ENCODE data around the gene IL1RAPL2.
"Not testable (repeated sequence)": the region's sequence is repeated elsewhere in the genome, so short reads cannot be mapped to it uniquely, and the experiment has no call there.

Gene IL1RAPL2

DNA sequence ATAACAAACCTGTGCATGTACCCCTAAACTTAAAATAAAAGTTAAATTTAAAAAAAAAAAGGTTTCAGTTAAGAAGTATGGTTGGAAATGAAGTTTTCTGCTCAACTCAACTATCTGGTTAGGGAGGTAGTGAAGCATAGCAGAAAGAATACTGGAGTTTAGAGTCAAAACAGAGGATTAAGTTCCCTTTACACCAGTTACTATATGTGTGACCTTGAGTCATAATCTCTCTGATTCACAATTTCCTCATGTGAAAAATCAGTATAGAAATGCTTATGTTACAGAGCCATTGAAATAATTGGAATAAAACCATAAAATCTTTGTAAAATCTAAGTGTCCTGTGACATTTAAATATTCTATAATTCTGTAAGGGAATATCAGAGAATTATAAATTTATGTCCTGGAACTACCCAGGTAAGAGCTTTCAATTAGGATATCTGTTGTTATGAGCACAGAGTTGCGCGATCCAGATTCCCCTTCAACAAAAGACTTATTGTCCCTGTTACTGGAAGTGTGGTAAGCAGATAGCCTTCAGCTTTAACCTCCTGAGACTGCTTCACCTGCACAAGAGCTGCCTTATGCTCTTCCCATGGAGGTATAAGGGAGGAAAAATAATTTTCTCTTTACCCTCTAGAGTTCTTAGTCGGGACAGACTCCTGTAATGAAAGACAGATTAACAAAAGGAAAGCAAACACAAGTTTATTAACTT is 1052.5 kb downstream of the IL1RAPL2 start:
- DNase-seq (ENCODE audit: low spot score): no peak

DNA sequence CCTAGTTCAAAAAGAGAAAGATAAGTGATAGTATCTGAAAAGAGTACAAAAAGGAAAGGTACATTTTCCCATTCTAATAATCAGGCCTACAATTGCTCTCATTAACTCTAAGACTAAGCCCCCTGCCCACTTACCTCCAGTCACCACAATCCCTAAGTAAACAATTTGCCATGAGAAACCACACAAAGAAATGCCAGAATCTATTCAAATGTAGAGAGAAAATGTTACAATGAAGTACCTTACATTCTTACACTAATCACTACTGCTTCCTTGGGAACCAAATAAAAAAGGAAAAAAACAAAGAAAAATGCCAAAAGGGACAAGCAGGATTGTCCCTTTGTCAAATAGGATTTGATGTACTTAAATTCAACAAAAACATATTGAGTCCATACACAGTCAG is 1068.2 kb downstream of the IL1RAPL2 start:
- no peak for DNase-seq (ENCODE audit: low spot score)

DNA sequence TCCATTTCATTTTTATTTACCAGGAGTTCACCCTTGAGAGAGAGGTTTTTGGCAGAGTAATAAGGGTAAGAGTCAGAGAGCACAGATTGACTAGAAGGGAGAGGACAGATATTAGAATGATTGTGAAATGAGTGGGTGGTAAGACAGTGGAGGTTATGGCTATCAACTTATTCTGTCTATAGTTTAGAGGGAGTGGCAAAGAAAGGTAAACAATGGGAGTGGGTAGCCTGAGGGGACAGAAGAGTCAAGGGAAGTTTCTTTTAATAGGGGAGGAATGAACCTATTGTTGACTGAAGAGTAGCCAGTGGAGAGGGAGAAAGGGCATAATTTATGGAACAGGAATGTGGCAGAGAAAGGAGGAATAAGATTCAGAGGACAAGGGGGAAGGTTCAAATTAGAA is 1069.8 kb downstream of the IL1RAPL2 start:
- DNase-seq (ENCODE audit: low spot score): no peak

DNA sequence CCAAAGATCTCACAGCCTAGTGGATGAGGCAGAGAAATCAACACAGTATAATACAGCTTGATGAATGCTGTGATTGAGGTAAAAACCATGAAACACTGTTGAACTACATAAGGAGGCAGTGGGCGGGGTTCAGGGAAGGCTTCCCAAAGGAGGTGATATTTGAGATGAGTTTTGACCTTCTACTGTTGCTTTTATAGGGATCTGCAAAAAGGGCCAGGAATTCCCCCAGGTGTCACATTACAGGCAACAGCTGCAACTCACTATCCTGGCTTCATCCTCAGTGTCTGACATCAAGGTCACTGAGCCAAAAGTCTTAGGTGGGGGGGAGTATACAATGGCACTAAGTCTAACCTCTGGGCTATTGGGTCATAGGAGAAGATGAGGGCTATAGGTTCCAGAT is 1070.7 kb downstream of the IL1RAPL2 start:
- DNase-seq (ENCODE audit: low spot score): no peak

DNA sequence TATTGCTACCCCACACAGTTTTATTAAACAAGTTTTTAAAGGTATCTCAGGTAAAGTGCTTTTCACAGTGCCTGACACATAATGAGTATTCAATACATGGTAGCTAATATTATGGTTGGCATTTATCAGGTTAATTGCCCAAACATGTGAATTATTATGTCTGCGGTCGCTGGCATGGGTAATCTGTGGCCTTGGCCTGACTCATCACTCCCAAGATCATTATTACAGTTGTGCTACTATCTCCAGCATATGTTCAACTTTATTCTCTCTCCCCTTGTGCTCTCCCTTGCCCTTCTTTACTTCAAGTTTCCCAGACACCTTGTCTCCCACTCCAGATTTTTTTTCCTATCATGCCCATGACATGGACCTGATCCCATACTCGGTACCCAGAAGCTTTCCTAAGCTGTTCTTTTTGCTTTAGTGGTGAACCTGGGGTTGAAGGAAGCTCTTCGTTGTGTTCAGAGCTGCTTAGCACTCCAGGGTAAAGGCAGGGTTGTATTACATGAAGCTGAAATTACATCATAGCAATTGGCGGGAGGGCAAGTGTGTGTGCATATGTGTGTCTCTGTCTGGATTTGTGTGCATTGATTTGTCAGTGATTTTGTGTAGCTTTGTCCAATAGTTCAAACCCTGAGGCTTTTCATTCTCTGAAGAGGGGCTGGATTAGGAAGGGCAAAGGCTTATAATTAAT is 1079.8 kb downstream of the IL1RAPL2 start:
- no peak for DNase-seq (ENCODE audit: low spot score)

DNA sequence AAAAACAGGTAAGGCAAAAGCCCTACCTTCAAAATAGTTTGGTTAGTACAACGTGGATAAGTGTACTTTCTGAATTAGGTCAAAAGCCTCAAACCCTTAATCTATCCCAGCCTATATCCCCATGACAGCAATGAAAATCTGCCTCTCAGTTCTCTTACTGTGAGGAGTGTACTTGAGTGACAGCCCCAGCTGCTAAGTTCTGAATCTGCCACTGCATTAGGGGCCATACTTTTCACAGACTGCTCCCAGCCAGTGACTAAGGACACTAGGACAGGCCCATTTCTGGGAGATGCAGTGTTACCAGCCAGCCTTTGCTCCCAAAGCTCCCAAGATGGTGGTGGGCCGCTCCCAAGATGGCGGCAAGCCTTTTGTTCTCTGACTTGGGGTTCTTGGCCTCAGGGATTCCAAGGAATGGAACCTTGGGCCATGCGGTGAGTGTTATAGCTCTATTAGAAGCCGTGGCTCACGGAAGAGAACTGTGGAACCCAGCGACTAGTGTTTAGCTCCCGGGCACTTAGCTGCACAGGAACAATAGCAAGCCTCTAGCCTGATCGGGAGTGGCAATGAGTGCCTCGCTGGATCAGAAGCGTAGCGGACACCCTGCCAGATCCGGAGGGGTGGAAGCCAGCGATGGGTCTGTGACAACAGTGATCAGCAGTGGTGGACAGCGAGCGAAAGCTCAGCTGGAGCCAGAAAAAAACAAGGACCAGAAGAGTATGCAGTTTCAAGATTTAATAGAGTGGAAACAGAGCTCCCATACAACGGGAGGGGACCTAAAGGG is 1080.8 kb downstream of the IL1RAPL2 start:
- DNase-seq (ENCODE audit: low spot score): no peak

DNA sequence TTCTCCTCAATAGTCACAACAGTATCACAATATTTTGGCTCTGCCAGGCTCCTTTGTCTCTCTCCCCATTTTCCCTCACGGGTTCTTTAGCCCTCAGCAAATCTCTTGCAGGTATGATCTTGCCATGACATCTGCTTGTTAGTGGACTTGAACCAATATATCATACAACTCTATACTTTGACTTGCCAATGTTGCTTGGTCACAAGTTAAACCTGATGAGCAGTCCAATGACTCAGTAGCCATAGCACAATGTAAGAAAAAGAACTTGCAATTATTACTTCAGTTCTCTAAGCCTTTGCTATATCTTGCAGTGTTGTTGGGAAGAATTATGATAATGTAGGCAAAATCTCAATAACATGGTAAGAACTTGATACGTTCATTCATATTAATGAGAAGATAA is 1081.8 kb downstream of the IL1RAPL2 start:
- no peak for DNase-seq (ENCODE audit: low spot score)

DNA sequence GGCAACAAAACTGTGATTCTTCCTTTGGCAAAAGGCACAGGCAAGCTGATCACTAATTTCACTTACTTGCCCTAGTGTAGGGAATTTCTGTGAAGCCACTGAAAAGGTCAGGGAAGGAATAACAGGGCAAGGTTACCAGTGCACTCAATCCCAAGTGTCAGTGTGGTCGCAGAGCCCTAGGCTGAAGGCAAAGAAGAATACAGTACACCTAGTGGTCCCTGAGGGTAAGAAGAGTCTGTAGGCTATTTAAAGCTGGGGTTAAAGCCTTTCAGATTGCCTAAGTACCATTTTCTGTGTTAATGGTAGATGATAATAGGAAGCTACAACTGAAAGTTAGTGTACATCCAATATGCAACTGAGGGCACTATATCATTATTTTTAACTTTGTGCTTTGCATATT is 1082.7 kb downstream of the IL1RAPL2 start:
- DNase-seq (ENCODE audit: low spot score): no peak

DNA sequence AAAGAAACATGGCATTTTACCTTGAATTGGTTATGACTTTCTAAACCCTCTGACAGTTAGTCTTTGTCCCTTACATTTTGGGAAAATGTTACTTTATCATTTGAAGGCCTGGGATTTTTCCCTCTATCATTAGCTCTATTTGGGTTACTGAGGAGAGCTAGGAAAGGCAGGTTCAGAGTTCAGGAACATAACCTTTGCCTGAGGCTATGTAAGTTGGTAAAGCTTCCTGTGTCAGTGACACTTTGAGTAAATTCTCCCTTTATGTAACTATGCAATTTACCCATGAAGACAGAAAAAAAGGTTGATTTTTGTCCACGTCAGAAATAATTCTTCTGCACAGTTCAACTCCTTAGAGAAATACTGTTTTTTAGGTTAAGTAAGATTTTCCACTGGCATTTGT is 1084.6 kb downstream of the IL1RAPL2 start:
- DNase-seq (ENCODE audit: low spot score): no peak

DNA sequence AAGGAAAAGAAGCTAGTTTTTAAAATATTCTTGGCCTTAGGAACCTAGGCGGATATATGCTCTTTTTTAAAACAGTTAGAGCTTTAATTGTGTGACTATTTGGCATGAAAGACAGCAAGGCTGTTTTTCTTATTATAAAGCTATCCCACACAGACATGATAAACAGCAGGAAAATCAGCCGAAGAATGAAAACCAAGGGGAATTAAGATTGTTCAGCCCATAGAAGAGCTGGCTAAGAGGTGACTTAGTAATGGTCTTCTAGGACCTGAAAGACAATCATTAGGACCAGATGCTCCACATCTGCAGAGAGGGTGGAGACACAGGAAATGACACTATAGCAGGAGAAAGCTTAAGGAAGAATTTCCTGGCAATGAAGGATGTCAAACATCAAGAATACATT is 1085.0 kb downstream of the IL1RAPL2 start:
- DNase-seq (ENCODE audit: low spot score): no peak

DNA sequence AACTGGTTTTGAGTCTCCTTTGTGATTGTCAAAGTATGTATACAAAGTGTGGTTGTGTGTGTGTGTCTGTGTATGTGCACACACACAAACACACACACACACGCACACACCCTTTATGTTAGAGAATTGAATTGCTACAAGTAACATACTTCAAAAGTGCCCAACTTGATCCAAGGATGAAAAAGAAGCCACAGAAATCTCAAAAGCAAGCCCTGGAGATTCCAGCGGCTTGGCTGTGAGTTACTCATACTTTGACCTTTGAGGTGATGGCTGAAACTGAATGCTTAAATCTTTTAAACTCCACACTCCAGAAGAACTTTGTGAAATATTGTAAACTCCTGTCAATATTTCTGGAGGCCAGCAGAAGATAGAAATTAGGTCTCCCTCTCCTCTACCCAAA is 1087.9 kb downstream of the IL1RAPL2 start:
- no peak for DNase-seq (ENCODE audit: low spot score)

DNA sequence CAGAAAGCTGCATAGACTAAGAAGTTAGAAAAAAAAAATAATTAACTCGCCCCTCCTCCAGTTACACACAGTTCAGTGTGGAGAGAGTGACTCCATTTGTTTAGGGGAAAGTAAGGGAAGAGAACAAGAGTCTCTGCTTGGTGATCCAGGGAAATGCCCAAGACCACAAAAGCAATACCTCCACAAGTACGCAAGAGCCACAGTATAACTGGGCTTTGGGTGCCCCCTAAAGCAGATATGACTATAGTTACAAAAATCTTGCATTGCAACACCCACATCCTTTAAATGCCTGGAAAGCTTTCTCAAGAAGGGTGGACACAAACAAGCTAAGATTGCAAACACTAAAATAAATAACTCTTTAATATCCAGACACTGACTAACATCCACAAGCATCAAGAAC is 1092.1 kb downstream of the IL1RAPL2 start:
- DNase-seq (ENCODE audit: low spot score): no peak

DNA sequence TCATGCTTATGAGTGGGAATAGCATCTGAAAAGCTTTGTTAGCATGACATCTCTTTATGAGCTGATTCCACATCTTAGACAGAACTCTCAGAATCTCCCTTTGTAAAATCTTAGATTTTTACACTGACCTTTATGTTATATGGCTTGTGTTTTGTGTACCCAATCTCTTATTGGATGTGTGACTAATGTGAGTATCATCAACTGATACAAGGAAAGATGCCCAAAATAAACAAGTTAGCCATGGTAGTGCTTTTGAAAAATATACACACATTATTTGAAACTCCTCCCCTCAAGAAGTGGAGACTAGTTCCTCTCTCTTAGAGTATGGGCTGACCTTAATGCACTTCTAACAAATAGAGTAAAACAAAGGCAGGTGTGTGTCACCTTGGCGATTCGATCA is 1096.2 kb downstream of the IL1RAPL2 start:
- DNase-seq (ENCODE audit: low spot score): no peak

DNA sequence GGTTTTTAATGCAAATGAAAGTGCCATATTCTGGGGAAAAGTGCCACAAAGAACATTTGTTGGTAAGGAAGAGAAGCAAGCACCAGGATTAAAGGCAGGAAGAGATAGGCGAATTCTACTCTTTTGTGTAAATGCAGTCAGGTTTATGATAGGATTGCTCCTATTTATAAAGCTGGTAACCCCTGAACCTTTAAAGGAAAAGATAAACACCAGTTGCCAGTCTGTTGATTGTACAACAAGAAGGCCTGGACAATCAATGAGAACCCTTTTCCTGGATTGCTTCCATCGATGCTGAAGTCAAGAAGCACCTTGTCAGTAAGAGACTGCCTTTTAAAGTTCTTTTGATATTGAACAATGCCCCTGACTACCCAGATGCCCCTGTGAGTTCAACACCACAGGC is 1098.2 kb downstream of the IL1RAPL2 start:
- DNase-seq (ENCODE audit: low spot score): no peak

DNA sequence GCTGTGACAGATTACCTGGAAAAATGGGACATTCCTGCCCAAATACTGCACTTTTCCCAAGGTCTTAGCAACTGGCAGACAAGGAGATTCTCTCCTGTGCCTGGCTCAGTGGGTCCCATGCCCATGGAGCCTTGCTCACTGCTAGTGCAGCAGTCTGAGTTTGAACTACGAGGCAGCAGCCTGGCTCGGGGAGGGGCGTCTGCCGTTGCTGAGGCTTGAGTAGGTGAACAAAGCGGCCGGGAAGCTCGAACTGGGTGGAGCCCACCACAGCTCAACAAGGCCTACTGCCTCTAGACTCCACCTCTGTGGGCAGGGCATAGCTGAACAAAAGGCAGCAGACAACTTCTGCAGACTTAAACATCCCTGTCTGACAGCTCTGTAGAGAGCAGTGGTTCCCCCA is 1118.3 kb downstream of the IL1RAPL2 start:
- DNase-seq (ENCODE audit: low spot score): not testable (repeated sequence)

DNA sequence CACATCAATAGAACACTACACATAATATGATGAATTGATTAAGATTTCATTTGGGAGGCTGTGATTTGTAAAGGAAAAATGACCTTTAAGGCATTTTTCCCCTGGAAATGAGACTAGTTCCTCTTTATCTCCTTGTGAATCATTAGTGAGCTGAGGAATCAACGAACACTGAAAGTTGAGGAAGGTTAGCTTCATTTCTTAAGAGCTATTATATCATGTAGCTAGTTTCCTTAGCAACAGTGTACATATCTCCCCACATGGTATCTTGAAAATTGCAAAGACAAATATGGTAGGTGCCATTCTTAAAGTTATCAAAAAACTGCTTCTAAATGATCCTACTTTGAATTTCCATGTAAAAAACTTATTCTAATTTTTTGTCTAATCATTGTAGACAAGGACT is 1128.8 kb downstream of the IL1RAPL2 start:
- no peak for DNase-seq (ENCODE audit: low spot score)

DNA sequence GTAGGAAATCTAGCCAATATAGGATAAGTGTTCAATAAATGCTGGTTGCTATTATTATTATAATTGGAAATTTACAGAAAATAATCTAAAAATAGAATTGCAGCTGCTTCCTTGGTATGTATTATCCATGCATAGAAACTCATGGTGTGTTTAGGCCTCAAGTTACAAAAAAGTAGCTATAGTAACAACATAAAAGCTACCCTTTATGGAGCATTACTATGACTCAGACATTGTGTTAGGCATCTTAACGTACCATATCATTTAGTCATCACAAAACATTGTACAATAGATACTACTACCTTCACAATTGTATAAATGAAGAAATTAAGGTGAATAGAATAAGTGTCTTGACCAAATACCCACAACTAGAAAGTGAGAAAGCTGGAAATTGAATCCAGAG is 1129.5 kb downstream of the IL1RAPL2 start:
- DNase-seq (ENCODE audit: low spot score): no peak

DNA sequence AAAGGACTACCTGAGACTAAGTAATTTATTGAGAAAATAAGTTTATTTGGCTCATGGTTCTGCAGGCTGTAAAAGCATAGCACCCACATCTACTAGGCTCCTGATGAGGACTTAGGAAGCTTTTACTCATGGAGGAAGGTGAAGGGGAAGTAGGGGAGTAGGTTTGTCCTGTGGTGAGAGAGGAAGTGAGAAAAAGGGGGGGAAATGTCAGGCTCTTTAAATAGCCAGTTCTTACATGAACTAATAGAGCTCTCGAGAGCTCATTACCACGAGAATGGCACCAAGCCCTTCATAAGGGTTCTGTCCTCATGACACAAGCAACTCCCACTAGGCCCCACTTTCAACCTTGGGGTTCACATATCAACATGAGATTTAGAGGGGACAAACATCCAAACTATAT is 1130.9 kb downstream of the IL1RAPL2 start:
- DNase-seq (ENCODE audit: low spot score): no peak

DNA sequence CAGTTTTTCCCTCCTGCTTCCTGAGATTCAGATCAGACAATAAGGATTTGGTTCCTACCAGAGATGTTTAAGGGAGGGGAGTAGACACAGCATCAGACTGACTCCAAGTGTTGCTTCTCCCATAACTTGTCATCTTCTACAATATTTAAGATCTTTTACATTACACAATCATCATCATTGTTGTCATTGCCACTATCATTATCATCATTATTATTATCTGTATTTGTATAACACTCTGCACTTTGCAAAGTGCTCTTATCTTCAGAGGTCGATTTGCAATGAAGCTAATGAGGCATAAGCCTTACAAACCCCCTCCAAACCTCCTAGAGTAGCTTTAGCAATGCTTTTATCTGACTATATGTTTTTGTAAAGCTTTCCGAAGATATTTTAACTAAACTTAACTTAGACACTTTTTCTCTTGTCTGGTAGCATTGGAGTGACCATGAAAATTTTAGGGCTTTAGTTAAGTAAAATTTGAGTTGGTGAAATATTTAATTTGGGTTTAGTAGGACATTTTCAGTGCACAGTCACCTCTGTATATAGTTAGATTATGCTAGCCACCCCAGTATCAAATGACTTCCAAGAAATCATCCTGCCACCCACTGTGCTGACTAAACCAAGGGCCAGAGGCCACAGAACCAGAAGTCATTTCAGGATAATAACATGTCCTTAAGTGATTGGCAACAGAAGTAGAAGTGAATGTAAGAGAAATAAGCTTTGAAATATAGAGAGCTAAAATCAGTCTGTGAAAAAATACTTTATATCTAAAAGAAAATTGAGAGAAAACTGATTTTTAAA is 1132.2 kb downstream of the IL1RAPL2 start:
- no peak for DNase-seq (ENCODE audit: low spot score)

DNA sequence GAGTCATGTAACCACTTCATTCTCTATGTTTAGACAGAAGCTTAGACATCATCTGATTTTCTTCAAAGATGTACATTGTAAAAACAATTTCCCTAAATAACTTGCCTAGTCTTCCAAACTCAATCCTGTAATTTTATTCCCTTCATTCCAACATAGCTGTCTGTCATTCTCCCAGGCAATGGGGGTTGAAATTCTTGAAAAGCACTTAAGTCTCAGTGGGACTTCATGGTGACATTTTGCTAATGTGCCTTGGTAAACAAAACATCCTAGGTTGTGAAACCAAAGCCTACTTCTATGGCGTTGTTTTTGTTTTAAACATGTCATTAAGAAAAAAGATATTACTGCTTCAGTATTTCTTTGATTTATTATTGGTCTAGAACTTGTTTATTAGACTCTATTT is 1134.3 kb downstream of the IL1RAPL2 start:
- DNase-seq (ENCODE audit: low spot score): no peak

DNA sequence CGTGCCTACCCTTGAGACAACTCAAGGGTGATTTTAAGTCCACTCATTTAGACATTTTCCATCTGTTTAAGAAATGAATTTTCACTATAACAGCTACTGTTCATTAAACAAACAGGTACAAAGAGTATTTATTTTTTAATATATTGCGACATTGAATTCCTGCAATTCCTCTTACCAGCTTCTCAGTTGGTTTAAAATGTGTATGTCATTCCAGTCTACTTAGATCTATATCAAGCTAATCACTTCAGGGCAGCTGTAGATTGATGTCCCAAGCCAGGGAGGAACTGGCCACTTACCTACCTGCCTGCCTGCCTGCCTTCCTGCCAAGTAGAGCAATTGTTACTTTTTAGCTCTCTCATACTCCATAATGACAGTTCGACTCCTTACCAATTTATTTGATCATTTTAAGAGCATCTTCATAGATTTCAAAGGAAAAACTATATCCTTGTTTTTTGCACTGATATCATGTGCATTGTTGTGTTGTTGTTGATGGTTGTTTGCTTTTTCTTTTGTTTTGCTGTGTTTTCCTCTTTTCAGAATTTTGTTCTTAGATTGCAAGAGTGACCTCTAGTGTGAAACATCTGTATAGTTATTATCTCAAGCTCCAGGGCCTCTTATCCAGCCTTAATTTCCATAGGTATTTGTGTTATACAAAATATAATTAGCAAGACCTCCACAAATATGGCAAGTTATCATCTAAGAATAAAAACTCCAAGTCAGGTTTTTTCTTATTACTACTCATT is 1135.5 kb downstream of the IL1RAPL2 start:
- no peak for DNase-seq (ENCODE audit: low spot score)

DNA sequence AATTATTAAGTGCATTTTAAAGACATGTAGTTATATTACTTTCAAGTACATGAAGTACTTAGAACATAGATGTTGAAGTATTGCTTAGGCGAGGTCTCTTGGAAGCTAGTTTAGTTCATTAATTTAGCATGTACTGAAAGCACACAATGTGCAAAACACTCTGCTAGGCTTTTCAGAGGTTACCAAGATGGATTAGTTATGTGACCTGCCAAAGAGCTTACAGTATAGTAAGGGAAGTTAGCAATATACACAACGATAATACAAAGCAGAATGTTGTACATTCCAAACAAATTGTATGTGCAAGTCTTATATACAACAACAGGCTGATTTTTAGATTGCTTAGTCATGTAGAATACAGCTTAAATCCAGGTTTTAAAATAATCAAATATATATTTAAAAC is 1137.9 kb downstream of the IL1RAPL2 start:
- DNase-seq (ENCODE audit: low spot score): no peak
